OCI-LY7 (cell line): ENCODE measurements around the gene VPS54. TPM values are rescaled to one million over a fixed set of nuclear protein-coding genes. Genes with fewer than 3 reads are reported as not detected.
"Not testable (repeated sequence)": the region's sequence is repeated elsewhere in the genome, so short reads cannot be mapped to it uniquely, and the experiment has no call there.

Experiments used
- BruUV-seq: library from RNA; stranded (reverse); fragments of 400-500 nt; replicated peaks from 2 replicates; lab custom pipeline; 2021; lab: Mats Ljungman, UMichigan
- CTCF ChIA-PET: fragments of 300-600 bp; sonication (Branson Sonifier 250); formaldehyde crosslinking; loops from one replicate; lab custom pipeline; 2022; ENCODE audit warnings: antibody characterized with exemption; ENCODE audit not compliant: unreplicated experiment; lab: Charles Lee
- POLR2A ChIA-PET: fragments of 300-600 bp; sonication (Branson Sonifier 250); formaldehyde crosslinking; loops from one replicate; lab custom pipeline; 2022; ENCODE audit warnings: antibody characterized with exemption; lab: Charles Lee
- DNase-seq: peaks from one replicate; pipeline ENCODE4 v3.0.0-alpha.2; 2015; ENCODE audit warnings: low spot score
- H2AFZ ChIP-seq: fragments of 200-600 bp; sonication (generic), shearing (Covaris generic); 2 replicates; pipeline ENCODE4 v1.6.1; 2014; ENCODE audit warnings: mild to moderate bottlenecking, antibody characterized with exemption, low read length, moderate library complexity
- H3K27ac ChIP-seq: fragments of 200-600 bp; sonication (generic); 2 replicates; pipeline ENCODE4 v1.5.1; 2014; ENCODE audit warnings: mixed run types, low read depth, mild to moderate bottlenecking, moderate library complexity, low read length, inconsistent platforms; ENCODE audit not compliant: poor library complexity, severe bottlenecking
- H3K36me3 ChIP-seq: fragments of 200-600 bp; sonication (generic); 2 replicates; pipeline ENCODE4 v1.6.1; 2014; ENCODE audit warnings: mild to moderate bottlenecking, antibody characterized with exemption, low read length, moderate library complexity, mixed read lengths; ENCODE audit not compliant: insufficient read depth
- H3K4me1 ChIP-seq: fragments of 200-600 bp; sonication (generic); 2 replicates; pipeline ENCODE4 v1.5.1; 2014; ENCODE audit warnings: mild to moderate bottlenecking, low read length; ENCODE audit not compliant: insufficient read depth, poor library complexity, severe bottlenecking
- H3K4me2 ChIP-seq: fragments of 200-600 bp; sonication (generic); 2 replicates; pipeline ENCODE4 v1.6.1; 2014; ENCODE audit warnings: mild to moderate bottlenecking, low read length
- H3K4me3 ChIP-seq: fragments of 200-600 bp; sonication (generic); 2 replicates; pipeline ENCODE4 v1.5.1; 2014; ENCODE audit warnings: mild to moderate bottlenecking, low read depth, low read length; ENCODE audit not compliant: poor library complexity, severe bottlenecking
- H3K79me2 ChIP-seq: fragments of 200-600 bp; sonication (generic); 2 replicates; pipeline ENCODE4 v1.6.1; 2016; ENCODE audit warnings: low read depth, mild to moderate bottlenecking, low read length, moderate library complexity, mixed read lengths; ENCODE audit not compliant: insufficient read depth
- H3K9me2 ChIP-seq: fragments of 200-600 bp; sonication (generic); 2 replicates; pipeline ENCODE4 v1.6.1; 2016; ENCODE audit warnings: mild to moderate bottlenecking, low read length, mixed read lengths; ENCODE audit not compliant: insufficient read depth
- H3K9me3 ChIP-seq: fragments of 200-600 bp; sonication (generic); 2 replicates; pipeline ENCODE4 v1.6.1; 2014; ENCODE audit warnings: mild to moderate bottlenecking, mixed run types, low read length, mixed read lengths
- H4K20me1 ChIP-seq: fragments of 200-600 bp; sonication (generic); 2 replicates; pipeline ENCODE4 v1.6.1; 2014; ENCODE audit warnings: mild to moderate bottlenecking, antibody characterized with exemption, low read length, moderate library complexity, mixed read lengths; ENCODE audit not compliant: insufficient read depth
- EZH2phosphoT487 ChIP-seq: fragments of 200-600 bp; sonication (generic); IDR thresholded peaks from 2 replicates; pipeline ENCODE4 v1.6.1; 2018; ENCODE audit warnings: low read depth, borderline replicate concordance, mild to moderate bottlenecking, mixed run types, antibody characterized with exemption, low read length, moderate library complexity, mixed read lengths
- intact Hi-C: fragments of 100-400 bp; cut with micrococcal nuclease; formaldehyde crosslinking; loops from one replicate; pipeline ENCODE4 v1.10.0; 2022; ENCODE audit not compliant: unreplicated experiment
- total RNA-seq, 2 experiments: library from RNA; depleted of rRNA in 1 of 2; stranded (reverse); fragments of >200 nt in 1 of 2; shearing (Covaris generic) in 1 of 2; gene quantifications; 2 replicates each; pipeline ENCODE4 v1.2.3, GENCODE V29; 2014 to 2022
- TF ChIP-seq, protein P1 (sequence below): fragments of 200-600 bp; sonication (generic); conservative IDR thresholded peaks from 2 replicates; pipeline ENCODE4 v1.5.1; 2014; ENCODE audit warnings: mild to moderate bottlenecking, antibody characterized with exemption, low read length, moderate library complexity, mixed read lengths

The VPS54 gene
- total RNA-seq, 2 experiments from 2014 or later: 14.7 to 17.8 TPM

DNA sequence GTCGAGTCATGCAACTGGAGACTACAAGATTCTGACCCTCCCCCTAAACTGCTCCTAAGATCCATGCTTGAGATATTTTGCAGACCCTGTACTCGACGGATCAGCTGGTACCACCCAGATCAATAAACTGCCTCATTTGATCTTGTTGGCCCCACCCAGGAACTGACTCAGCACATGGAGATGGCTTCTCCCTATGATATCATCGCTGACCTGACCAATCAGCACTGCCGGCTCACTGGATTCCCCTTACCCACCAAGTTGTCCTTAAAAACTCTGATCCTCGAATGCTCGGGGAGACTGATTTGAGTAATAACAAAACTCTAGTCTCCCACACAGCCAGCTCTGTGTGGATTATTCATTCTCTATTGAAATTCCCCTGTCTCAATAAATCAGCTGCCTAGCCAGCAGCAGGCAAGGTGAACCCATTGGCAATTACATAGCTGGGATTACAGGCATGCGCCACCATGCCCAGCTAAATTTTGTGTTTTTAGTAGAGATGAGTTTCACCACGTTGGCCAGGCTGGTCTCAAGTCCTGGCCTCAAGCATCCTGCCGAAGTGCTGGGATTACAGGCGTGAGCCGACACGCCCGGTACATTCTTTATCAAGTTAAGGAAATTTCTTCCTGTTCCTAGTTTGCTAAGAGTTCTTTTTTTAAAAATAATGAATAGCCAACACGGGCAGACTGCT, 43.6 kb downstream of the VPS54 start:
- no peaks in the 10 kb centered on the region for H3K4me1 ChIP-seq
- no peaks in the 10 kb centered on the region for H3K9me2 ChIP-seq
- CTCF ChIA-PET: no interaction called here
- H3K27ac ChIP-seq: no peak overlapping the region
- intact Hi-C loops: no loop called here
- POLR2A ChIA-PET: interaction anchor here (0.7 to 1.7 kb wide), 3 partner anchors 11 to 21 kb away, joined by 3 read pairs; no protein-coding TSS in a partner anchor
- no peak overlapping the region for H2AFZ ChIP-seq
- TF ChIP-seq, protein P1, sequence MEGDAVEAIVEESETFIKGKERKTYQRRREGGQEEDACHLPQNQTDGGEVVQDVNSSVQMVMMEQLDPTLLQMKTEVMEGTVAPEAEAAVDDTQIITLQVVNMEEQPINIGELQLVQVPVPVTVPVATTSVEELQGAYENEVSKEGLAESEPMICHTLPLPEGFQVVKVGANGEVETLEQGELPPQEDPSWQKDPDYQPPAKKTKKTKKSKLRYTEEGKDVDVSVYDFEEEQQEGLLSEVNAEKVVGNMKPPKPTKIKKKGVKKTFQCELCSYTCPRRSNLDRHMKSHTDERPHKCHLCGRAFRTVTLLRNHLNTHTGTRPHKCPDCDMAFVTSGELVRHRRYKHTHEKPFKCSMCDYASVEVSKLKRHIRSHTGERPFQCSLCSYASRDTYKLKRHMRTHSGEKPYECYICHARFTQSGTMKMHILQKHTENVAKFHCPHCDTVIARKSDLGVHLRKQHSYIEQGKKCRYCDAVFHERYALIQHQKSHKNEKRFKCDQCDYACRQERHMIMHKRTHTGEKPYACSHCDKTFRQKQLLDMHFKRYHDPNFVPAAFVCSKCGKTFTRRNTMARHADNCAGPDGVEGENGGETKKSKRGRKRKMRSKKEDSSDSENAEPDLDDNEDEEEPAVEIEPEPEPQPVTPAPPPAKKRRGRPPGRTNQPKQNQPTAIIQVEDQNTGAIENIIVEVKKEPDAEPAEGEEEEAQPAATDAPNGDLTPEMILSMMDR: no peak
- TF ChIP-seq EZH2phosphoT487: no peak
- no peak for DNase-seq
- no peaks in the 10 kb centered on the region for H4K20me1 ChIP-seq
- H3K4me2 ChIP-seq: no peak overlapping the region
- no peaks in the 10 kb centered on the region for H3K79me2 ChIP-seq
- no peaks in the 10 kb centered on the region for H3K9me3 ChIP-seq
- H3K36me3 ChIP-seq: peaks cover 32% of the 10 kb centered on the region
- H3K4me3 ChIP-seq: no peak overlapping the region
- BruUV-seq: no TSS peak

DNA sequence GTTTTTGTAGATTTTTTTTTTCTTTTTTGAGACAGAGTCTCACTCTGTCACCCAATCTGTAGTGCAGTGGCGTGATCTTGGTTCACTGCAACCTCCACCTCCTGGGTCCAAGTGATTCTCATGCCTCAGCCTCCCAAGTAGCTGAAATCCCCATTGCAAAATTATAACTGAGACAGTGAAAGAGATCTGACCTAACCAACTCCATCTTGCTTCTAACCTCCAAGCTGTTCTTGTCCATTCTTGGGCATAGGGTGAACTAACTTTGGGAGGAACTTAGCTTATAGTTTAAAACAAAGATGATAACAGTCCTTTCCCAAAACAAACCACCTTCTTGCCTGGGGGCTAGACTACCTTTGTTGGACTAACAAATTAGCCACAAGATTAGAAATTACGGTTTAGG, 44.2 kb downstream of the VPS54 start:
- H3K4me1 ChIP-seq, H3K79me2 ChIP-seq, intact Hi-C loops, H3K27ac ChIP-seq, H3K9me2 ChIP-seq, CTCF ChIA-PET, H3K4me2 ChIP-seq, H2AFZ ChIP-seq, H3K4me3 ChIP-seq, BruUV-seq, DNase-seq, H3K9me3 ChIP-seq, H4K20me1 ChIP-seq: not testable (repeated sequence)
- H3K36me3 ChIP-seq: peaks cover 28% of the 10 kb centered on the region
- POLR2A ChIA-PET: interaction anchor here (0.7 kb wide), 1 partner anchor 11 kb away, joined by 3 read pairs; no protein-coding TSS in a partner anchor

DNA sequence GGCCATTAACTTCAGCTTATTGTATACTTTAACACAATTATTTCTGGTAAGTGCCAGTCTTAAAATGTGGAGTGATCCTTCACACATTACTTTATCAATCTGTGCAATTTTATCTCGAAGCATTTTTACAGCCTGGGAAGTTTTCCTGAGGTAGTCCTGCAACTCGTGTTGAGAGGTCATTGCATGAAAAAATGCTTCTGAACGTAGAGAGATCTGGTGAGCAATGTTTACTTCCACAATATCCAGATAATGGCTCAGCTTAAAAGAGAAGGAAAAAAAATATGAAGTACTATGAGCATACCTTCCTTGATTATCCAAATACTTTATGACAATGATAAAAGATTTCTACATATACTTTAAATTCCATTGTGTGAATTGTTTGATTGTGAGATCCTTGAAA, 57.0 kb downstream of the VPS54 start:
- no peaks in the 10 kb centered on the region for H3K4me1 ChIP-seq
- H3K4me2 ChIP-seq: no peak overlapping the region
- peaks cover 31% of the 10 kb centered on the region for H3K36me3 ChIP-seq
- no peaks in the 10 kb centered on the region for H3K79me2 ChIP-seq
- CTCF ChIA-PET: no interaction called here
- no peaks in the 10 kb centered on the region for H4K20me1 ChIP-seq
- no peak overlapping the region for H3K27ac ChIP-seq
- no peaks in the 10 kb centered on the region for H3K9me3 ChIP-seq
- POLR2A ChIA-PET: no interaction called here
- BruUV-seq: no TSS peak
- intact Hi-C loops: no loop called here
- no peak for DNase-seq
- no peak overlapping the region for H2AFZ ChIP-seq
- no peak for TF ChIP-seq EZH2phosphoT487
- TF ChIP-seq, protein P1: no peak
- no peaks in the 10 kb centered on the region for H3K9me2 ChIP-seq
- no peak overlapping the region for H3K4me3 ChIP-seq
